ENCODE data around the gene LAMA3.
"Not testable (repeated sequence)": the region's sequence is repeated elsewhere in the genome, so short reads cannot be mapped to it uniquely, and the experiment has no call there.

GRCh38 chr18:23716079-23716478, 26.8 kb downstream of the LAMA3 start:
- not testable (repeated sequence) for TF ChIP-seq POLR2A (IDR thresholded peaks at IDR 0.05; ENCODE audit: low read length); GATA1 (IDR thresholded peaks at IDR 0.05; ENCODE audit: low read depth, low read length)

All from erythroblast (primary cell).